HG03060 (cell line): ENCODE results near the gene APMAP.

Source experiments
- ATAC-seq: cut with Tn5 transposase; IDR thresholded peaks from one replicate; pipeline ENCODE4 v1.9.1; 2021; ENCODE audit warnings: low read depth, moderate number of reproducible peaks; ENCODE audit not compliant: unreplicated experiment

Gene APMAP

GRCh38 chr20:24915892-24916291 lies 76.7 kb downstream of the APMAP start:
- ATAC-seq: no peak

GRCh38 chr20:24915440-24915839 lies 77.1 kb downstream of the APMAP start:
- ATAC-seq: no peak

DNA sequence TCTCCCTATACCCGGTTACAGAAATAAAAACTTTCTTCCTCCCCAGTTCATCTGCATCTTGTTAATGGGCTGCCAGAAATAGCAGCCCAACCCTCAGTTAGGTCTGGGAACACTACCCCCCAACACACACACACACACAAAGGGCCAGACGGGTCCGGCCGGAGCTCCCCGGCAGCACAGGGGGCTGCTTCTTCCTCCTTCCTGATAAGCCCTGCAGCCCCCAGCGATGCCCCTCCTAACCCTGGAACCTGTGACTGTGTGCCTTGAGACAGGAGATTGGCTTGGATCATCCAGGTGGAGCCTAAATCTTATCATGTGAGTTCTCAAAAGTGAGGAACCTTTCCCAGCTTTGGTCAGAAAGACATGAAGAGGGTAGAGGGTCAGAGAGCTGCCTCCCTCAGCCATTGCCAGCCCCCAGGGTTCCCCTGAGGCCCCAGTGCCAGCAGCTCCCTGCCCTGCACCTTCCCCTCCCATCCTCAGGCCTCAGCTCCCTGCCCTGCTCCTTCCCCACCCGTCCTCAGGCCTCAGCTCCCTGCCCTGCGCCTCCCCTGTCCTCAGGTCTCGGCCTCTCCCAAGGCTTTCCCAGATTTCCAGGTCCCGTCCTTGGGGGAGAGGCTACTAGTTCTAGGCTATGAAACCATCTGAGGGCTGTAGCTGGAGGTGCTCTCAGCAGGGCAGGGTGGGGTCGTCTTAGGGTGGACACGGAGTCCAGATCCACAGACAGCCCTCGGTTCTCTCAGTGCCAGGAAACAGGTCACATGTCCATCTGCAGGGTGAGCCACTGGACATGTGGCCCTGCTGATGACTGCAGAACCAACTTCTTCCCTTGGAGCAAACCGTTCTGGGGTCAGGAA lies 77.9 kb downstream of the APMAP start:
- no peak for ATAC-seq

GRCh38 chr20:24913076-24913628 lies 79.4 kb downstream of the APMAP start:
- ATAC-seq: no peak
